ENCODE data around the gene NSD1. TPM values are rescaled to one million over a fixed set of nuclear protein-coding genes. Genes with fewer than 3 reads are reported as not detected.
"Not testable (repeated sequence)": the region's sequence is repeated elsewhere in the genome, so short reads cannot be mapped to it uniquely, and the experiment has no call there.

The NSD1 gene
- total and polyA plus RNA-seq, 5 experiments from 2014 or later = 25.0 to 130 (median 43.1) TPM

DNA sequence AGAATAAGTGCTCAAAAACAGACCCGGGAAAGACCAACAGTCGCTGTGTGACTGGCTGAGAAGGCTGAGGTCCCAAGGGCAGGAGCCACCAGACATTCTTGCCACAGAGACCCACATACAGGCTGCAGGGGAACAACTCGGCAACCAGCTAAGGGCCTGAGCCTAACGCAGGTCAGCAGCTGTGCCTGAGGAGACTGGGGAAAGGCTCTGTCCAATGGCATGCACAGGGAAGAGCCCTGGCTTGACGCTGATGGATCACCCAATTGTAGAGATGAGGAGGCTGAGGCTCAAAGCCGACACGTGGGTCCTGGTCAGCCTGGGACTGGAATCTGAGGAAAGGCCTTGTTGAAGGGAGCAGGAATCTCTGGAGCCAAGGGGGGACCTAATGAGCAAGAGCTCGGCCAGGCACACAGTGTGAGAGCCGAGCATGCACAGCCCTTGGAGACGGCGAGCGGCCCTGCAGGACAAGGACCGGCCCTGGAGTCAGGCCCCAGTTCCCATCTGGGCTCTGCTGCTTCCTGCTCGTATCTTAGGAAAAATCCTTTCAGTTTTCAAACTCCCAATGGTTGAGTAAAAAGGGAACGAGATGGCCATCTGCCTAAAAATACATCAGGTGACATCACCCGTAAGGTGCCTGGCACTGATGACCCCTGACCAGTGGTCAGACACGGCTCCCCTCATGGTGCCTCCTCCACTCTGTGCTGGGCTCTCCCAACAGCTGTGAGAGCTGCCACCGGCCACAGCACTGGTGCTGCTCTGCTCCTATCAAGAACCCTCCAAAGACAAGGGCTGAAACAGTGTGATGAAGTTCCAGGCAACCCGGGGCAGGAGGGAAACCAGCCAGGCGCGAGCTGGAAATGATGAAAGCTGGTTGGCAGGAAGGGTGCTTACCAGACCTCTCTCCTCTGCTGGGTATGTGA is 201.5 kb downstream of the NSD1 start:
- ATAC-seq (no peak), DNase-seq (no peak)
- Mint-ChIP-seq H3K4me1 (peaks cover 6 to 45% (median 27%) of the 10 kb centered on the region in 4 donors), H3K27ac (peak overlapping the region in 1 of 10 donors; percentile 43), H3K4me3 (no peak overlapping the region), H3K36me3 (peaks cover 5 to 79% (median 17%) of the 10 kb centered on the region in 3 donors), H3K27me3 (no peaks in the 10 kb centered on the region), H3K9me3 (peaks cover 0 to 4% (median 0%) of the 10 kb centered on the region in 9 donors)
- POLR2A ChIA-PET = interaction anchor here (0.5 to 0.8 kb wide), 2 partner anchors 14 to 18 kb away, joined by 3 to 7 read pairs; no protein-coding TSS in a partner anchor

DNA sequence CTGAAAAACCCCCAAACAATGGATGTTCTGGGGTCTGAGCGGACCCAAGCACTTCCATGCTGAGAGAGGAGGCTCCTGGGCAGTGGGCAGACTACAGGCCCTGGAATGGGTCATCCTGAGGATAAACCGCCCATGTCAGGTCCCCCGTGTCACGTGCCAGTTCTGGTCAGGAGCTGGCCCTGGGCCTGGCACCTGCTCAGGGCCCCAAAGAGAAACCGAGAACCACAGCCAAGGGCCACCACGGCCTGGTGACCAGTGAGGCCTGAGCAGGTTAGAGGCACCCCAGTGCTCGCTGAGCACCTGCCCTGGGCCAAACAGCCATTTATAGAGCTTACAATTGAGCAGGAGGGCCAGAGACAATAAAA is 202.1 kb downstream of the NSD1 start:
- POLR2A ChIA-PET = interaction anchor here (0.8 kb wide), 1 partner anchor 14 kb away, joined by 3 read pairs; no protein-coding TSS in a partner anchor
- peaks cover 6 to 76% (median 19%) of the 10 kb centered on the region in 3 donors for H3K36me3 Mint-ChIP-seq
- peak overlapping the region in 1 of 10 donors; percentile 43 for H3K27ac Mint-ChIP-seq
- no peak for ATAC-seq
- DNase-seq = no peak
- peaks cover 6 to 39% (median 28%) of the 10 kb centered on the region in 4 donors for H3K4me1 Mint-ChIP-seq
- no peaks in the 10 kb centered on the region for H3K27me3 Mint-ChIP-seq
- H3K4me3 Mint-ChIP-seq = no peak overlapping the region
- H3K9me3 Mint-ChIP-seq = peaks cover 0 to 4% (median 0%) of the 10 kb centered on the region in 9 donors

- H3K36me3 Mint-ChIP-seq = peaks cover 6 to 76% (median 19%) of the 10 kb centered on the region in 3 donors
Measured at GRCh38 chr5:177336112-177336511, 202.5 kb downstream of the NSD1 start.

DNA sequence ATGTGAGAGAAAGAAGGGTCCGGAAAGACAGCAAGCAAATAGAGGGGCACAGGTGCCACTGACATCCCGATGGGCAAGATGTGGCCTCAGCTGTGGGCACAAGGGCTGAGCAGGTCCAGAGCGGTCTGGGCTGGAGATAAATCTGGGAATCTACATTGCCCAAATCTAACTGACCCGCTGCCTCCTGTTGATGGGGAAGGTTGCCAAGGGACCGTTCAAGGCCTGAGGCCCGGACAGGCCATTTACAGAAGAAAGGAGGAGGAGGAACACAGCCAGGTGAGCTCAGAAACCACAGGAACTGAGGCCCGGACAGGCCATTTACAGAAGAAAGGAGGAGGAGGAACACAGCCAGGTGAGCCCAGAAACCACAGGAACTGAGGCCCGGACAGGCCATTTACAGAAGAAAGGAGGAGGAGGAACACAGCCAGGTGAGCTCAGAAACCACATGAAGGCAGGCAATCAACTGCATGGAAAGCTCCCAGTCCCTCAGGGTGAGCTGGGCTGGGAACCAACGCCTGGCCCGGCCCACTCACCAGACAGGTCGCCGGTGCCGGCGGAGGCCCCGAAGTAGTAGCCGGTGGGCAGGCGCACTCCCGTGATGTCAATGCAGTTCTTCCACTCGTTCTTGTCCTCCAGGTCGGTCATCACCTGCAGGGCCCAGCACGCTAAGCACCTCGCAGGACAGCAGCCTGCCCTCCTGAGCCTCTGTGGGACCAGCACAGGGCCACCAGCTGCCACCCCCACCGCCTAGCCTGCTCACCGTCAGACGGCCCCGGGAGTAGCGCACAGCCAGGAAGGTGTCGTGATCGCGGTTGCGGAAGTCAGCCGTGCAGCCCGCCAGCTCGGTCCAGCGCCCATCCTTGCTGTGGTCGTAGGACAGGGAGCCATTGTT is 203.3 kb downstream of the NSD1 start:
- Mint-ChIP-seq H3K4me1 (peaks cover 7 to 32% (median 26%) of the 10 kb centered on the region in 4 donors), H3K9me3 (peaks cover 0 to 4% (median 0%) of the 10 kb centered on the region in 9 donors), H3K27ac (peak overlapping the region in 1 of 10 donors; percentile 52), H3K36me3 (peaks cover 6 to 79% (median 25%) of the 10 kb centered on the region in 3 donors), H3K4me3 (peak overlapping the region in 1 of 10 donors; percentile 14), H3K27me3 (no peaks in the 10 kb centered on the region)
- POLR2A ChIA-PET = no interaction called here
- ATAC-seq (no peak), DNase-seq (no peak)

More at GRCh38 chr5:177336112-177336511, 202.5 kb downstream of the NSD1 start:
- H3K4me1 Mint-ChIP-seq = peaks cover 6 to 35% (median 28%) of the 10 kb centered on the region in 4 donors
- POLR2A ChIA-PET = interaction anchor here (0.8 kb wide), 1 partner anchor 13 kb away, joined by 3 read pairs; no protein-coding TSS in a partner anchor
- peak overlapping the region in 1 of 10 donors; percentile 52 for H3K27ac Mint-ChIP-seq
- DNase-seq (peak in 1 of 10 donors; percentile 19), ATAC-seq (peak; percentile 68 to 73)
- peaks cover 0 to 4% (median 0%) of the 10 kb centered on the region in 9 donors for H3K9me3 Mint-ChIP-seq
- H3K4me3 Mint-ChIP-seq = peak overlapping the region in 1 of 10 donors; percentile 14
- no peaks in the 10 kb centered on the region for H3K27me3 Mint-ChIP-seq

DNA sequence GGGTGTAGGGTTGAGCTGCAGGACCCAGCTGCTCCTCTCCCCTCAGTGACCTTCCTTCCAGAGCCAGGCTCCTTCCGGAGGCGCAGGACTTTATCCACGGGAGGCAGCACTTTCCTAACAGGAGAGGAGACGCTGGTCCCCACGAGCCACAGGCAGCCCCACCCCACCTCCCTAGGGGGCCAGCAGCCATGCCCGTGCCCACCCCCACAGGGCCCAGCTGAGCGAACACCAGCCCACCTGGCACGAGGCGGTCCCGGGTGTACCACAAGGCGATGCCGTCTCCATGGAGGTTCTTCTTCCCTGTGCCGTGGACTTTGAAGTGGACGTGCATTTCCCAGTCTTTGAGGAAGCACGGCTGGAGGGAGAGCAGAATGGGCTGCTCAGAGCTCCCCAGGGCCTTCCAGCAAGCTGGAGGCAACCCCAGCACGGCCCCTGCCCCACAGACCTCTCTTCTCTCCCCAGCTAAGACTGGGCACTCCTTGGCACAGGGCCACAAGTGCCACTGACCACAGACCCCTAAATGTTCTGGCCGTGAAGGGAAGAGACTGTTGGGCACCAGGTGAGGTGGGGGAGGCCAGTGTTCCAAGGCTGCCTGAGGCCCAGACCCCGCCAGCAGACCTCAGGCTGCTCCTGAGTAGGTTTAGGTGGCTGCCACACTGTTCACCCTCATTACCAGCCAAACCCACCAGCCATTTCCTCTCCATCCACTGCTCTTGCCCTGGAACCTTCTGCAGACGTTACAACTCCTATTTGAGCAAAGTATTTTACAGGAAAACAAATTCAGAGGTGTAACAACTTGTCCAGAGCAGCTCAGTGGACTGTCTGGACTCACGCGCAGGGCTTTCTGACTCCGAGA is 204.9 kb downstream of the NSD1 start:
- DNase-seq (no peak), ATAC-seq (no peak)
- Mint-ChIP-seq H3K36me3 (peaks cover 6 to 78% (median 23%) of the 10 kb centered on the region in 3 donors), H3K4me3 (peak overlapping the region in 1 of 10 donors; percentile 4), H3K27ac (peak overlapping the region in 2 of 10 donors; percentile 84 to 89), H3K27me3 (no peaks in the 10 kb centered on the region), H3K4me1 (peaks cover 6 to 35% (median 25%) of the 10 kb centered on the region in 4 donors), H3K9me3 (peaks cover 0 to 4% (median 0%) of the 10 kb centered on the region in 9 donors)
- POLR2A ChIA-PET = interaction anchor here (0.9 to 1.6 kb wide), 2 partner anchors 12 to 28 kb away, joined by 3 to 4 read pairs; no protein-coding TSS in a partner anchor

DNA sequence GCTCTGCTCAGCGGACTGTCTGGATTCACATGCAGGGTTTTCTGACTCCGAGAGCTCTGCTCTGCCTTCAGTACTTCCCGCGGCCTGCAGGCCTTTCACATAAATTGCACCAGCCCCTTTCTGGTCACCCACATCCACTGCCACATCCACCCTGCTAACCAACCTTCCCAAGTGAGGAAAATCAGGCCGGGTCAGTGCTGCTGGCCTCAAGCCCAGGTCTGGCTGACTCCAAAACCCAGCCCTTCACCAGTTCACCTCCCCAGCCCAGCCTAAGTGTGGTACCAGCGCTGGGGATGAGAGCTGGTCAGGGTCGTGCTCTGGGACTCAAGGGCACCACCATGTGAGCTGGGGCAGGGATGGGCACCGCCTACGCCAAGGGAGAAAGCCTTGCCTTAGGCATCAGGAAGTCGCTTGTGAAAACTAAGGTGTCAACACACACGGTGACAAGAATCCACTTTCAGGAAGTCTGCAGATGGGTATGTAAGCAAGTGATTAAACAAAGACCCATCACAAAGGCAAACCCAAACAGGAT is 205.6 kb downstream of the NSD1 start:
- POLR2A ChIA-PET = interaction anchor here (0.6 to 1.6 kb wide), 2 partner anchors 11 to 17 kb away, joined by 3 to 4 read pairs; no protein-coding TSS in a partner anchor
- H3K4me3 Mint-ChIP-seq = peak overlapping the region in 1 of 10 donors; percentile 4

DNA sequence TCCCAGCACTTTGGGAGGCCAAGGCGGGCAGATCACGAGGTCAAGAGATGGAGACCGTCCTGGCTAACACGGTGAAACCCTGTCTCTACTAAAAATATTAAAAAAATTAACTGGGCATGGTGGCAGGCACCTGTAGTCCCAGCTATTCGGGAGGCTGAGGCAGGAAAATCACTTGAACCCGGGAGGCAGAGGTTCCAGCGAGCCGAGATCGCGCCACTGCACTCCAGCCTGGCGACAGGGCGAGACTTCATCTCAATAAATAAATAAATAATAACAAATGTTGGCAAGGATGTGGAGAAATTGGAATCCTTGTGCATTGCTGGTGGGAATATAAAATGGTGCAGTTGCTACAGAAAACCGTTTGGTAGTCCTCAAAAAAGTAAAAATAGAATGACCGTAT is 209.4 kb downstream of the NSD1 start:
- H3K27ac Mint-ChIP-seq, ATAC-seq, H3K4me3 Mint-ChIP-seq, H3K27me3 Mint-ChIP-seq, POLR2A ChIA-PET, DNase-seq, H3K9me3 Mint-ChIP-seq: not testable (repeated sequence)
- peaks cover 6 to 76% (median 17%) of the 10 kb centered on the region in 3 donors for H3K36me3 Mint-ChIP-seq
- H3K4me1 Mint-ChIP-seq = peaks cover 10 to 55% (median 36%) of the 10 kb centered on the region in 4 donors

More for the DNA sequence above, 205.6 kb downstream of the NSD1 start:
- peaks cover 8 to 39% (median 23%) of the 10 kb centered on the region in 4 donors for H3K4me1 Mint-ChIP-seq
- H3K36me3 Mint-ChIP-seq = peaks cover 6 to 76% (median 18%) of the 10 kb centered on the region in 3 donors
- ATAC-seq (no peak), DNase-seq (no peak)
- no peaks in the 10 kb centered on the region for H3K27me3 Mint-ChIP-seq
- H3K9me3 Mint-ChIP-seq = peaks cover 0 to 4% (median 0%) of the 10 kb centered on the region in 9 donors
- H3K27ac Mint-ChIP-seq = peak overlapping the region in 2 of 10 donors; percentile 84 to 89

GRCh38 chr5:177343777-177344176 is 210.2 kb downstream of the NSD1 start:
- DNase-seq = no peak
- no peaks in the 10 kb centered on the region for H3K27me3 Mint-ChIP-seq
- peaks cover 0 to 4% (median 0%) of the 10 kb centered on the region in 9 donors for H3K9me3 Mint-ChIP-seq
- H3K4me1 Mint-ChIP-seq = peaks cover 10 to 56% (median 35%) of the 10 kb centered on the region in 4 donors
- ATAC-seq = no peak
- no peak overlapping the region for H3K27ac Mint-ChIP-seq
- peaks cover 6 to 77% (median 17%) of the 10 kb centered on the region in 3 donors for H3K36me3 Mint-ChIP-seq
- H3K4me3 Mint-ChIP-seq = peak overlapping the region in 2 of 10 donors; percentile 12 to 36
- POLR2A ChIA-PET = interaction anchor here (0.7 kb wide), 1 partner anchor 165 kb away, joined by 8 read pairs; no protein-coding TSS in a partner anchor

DNA sequence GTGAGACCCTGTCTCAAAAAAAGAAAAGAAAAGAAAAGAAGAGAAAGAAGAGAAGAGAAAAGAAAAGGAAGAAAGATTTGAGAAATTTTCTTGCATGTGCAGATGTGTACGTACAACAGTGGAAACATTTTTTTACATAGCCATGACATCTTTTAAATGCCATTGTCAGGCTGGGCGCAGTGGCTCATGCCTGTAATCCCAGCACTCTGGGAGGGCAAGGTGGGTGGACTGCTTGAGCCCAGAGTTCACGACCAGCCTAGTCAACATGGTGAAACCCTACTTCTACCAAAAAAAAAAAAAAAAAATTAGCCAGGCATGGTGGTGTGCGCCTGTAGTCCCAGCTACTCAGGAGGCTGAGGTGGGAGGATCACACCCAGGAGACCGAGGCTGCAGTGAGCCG is 211.3 kb downstream of the NSD1 start:
- H3K27me3 Mint-ChIP-seq = no peaks in the 10 kb centered on the region
- POLR2A ChIA-PET = no interaction called here
- no peak overlapping the region for H3K4me3 Mint-ChIP-seq
- H3K27ac Mint-ChIP-seq = peak overlapping the region in 1 of 10 donors; percentile 83
- peaks cover 18 to 58% (median 37%) of the 10 kb centered on the region in 4 donors for H3K4me1 Mint-ChIP-seq
- ATAC-seq = no peak
- H3K9me3 Mint-ChIP-seq = peaks cover 0 to 2% (median 0%) of the 10 kb centered on the region in 9 donors
- peaks cover 3 to 77% (median 12%) of the 10 kb centered on the region in 3 donors for H3K36me3 Mint-ChIP-seq
- DNase-seq = no peak

DNA sequence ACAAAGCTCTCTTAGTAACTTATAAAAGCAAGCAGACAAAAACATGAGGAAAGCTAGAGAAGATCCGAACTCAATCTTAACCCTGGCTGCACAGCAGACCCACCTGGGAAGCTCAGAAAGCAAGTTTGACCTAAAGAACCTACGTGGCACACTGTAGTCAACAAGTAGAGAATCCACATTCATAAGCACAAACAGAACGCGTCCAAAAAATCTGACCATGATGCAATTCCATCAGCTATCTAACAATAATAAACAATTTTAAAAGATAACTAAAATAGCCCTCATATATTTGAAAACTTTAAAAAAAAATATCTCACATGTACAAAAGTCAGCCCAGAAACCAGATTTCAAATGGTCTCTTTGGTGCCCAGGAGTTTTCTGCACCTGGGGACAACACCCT is 213.2 kb downstream of the NSD1 start:
- Mint-ChIP-seq H3K4me3 (peak overlapping the region in 3 of 10 donors; percentile 18 to 39 (median 34)), H3K27me3 (no peaks in the 10 kb centered on the region), H3K4me1 (peaks cover 18 to 64% (median 51%) of the 10 kb centered on the region in 4 donors), H3K27ac (peak overlapping the region in 4 of 10 donors; percentile 20 to 69 (median 46)), H3K36me3 (peaks cover 0 to 60% (median 3%) of the 10 kb centered on the region in 3 donors), H3K9me3 (no peaks in the 10 kb centered on the region)
- POLR2A ChIA-PET = no interaction called here
- ATAC-seq = no peak
- DNase-seq = no peak

DNA sequence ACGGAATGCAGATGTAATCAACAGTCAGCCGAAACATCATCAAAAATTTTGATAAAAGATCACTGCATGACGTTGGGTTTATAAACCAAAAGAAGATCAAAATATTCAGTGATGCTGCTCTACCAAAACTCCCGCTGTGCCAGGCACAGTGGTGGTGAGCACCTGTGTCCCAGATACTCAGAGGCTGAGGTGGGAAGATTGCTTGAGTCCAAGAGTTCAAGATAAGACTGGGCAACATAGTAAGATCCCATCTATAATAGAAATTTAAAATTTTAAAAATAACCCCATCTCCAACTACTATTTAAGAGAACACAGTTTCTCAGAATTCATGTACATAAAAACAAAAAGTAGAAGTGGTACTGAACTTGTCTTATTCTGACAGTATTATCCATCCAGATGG is 214.1 kb downstream of the NSD1 start:
- ATAC-seq = no peak
- POLR2A ChIA-PET = no interaction called here
- H3K4me1 Mint-ChIP-seq = peaks cover 19 to 64% (median 56%) of the 10 kb centered on the region in 4 donors
- H3K27me3 Mint-ChIP-seq = no peaks in the 10 kb centered on the region
- peak overlapping the region in 5 of 10 donors; percentile 1 to 26 (median 15) for H3K4me3 Mint-ChIP-seq
- H3K36me3 Mint-ChIP-seq = peaks cover 0 to 54% (median 3%) of the 10 kb centered on the region in 3 donors
- peak overlapping the region in 2 of 10 donors; percentile 10 to 13 for H3K27ac Mint-ChIP-seq
- H3K9me3 Mint-ChIP-seq = no peaks in the 10 kb centered on the region
- DNase-seq = no peak
